ENCODE results near the gene TARS1.
"Not testable (repeated sequence)": the region's sequence is repeated elsewhere in the genome, so short reads cannot be mapped to it uniquely, and the experiment has no call there.

DNA sequence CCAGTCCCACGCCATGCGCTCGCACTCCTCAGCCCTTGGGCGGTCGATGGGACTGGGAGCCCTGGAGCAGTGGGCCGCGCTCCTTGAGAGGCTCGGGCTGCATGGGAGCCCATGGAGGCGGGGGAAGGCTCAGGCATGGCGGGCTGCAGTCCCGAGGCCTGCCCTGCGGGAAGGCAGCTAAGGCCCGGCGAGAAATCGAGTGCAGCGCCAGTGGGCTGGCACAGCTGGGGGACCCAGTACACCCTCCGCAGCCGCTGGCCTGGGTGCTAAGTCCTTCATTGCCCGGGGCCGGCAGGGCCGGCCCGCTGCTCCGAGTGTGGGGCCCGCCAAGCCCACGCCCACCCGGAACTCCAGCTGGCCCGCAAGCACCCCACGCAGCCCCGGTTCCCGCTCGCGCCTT, 74.6 kb downstream of the TARS1 start:
- not testable (repeated sequence) for TF ChIP-seq CTCF, POLR2A (IDR thresholded peaks at IDR 0.05)
